Cardiac muscle cell (in vitro differentiated cells and primary cell): ENCODE measurements around the gene FXR1. TPM values are rescaled to one million over a fixed set of nuclear protein-coding genes. Genes with fewer than 3 reads are reported as not detected.

Source experiments
- DNase-seq, 2 donors: peaks; one replicate each; pipeline versions ENCODE4 v3.0.0 to v3.0.0-alpha.2; 2010 to 2017; ENCODE audit warnings: low read depth in 1 of 2, low spot score in 1 of 2
- H3K27ac ChIP-seq: fragments of 200-600 bp; sonication (generic); 2 replicates; pipeline ENCODE4 v1.5.1; 2016
- H3K27me3 ChIP-seq: fragments of 200-600 bp; sonication (generic); 2 replicates; pipeline ENCODE4 v1.6.0; 2016; ENCODE audit warnings: control low read depth
- H3K36me3 ChIP-seq: fragments of 200-600 bp; sonication (generic); 2 replicates; pipeline ENCODE4 v1.5.1; 2016; ENCODE audit warnings: control low read depth
- H3K4me1 ChIP-seq: fragments of 200-600 bp; sonication (generic); 2 replicates; pipeline ENCODE4 v1.8.1; 2017; ENCODE audit warnings: low read depth, mild to moderate bottlenecking, mixed run types
- H3K4me3 ChIP-seq: fragments of 200-600 bp; sonication (generic); 2 replicates; pipeline ENCODE4 v1.5.1; 2016; ENCODE audit warnings: mild to moderate bottlenecking
- H3K9me3 ChIP-seq: fragments of 200-600 bp; sonication (generic); 2 replicates; pipeline ENCODE4 v1.5.1; 2017; ENCODE audit warnings: low read depth, mild to moderate bottlenecking, control low read depth
- CTCF ChIP-seq: IDR thresholded peaks from 2 replicates; pipeline ENCODE4 v1.5.1; 2012; ENCODE audit warnings: low read depth, mild to moderate bottlenecking, low read length
- polyA plus RNA-seq: library from polyadenylated mRNA; unstranded; fragments of >200 nt; fragmentation: Nextera tagmentation; extraction: Ambion mirVana; gene quantifications from 2 replicates; pipeline ENCODE4 v1.2.1, GENCODE V29; 2016
- total RNA-seq: library from RNA; depleted of rRNA; stranded (reverse); fragments of >200 nt; gene quantifications from 2 replicates; pipeline ENCODE4 v1.2.3, GENCODE V29; 2016

Gene FXR1
- total and polyA plus RNA-seq, 2 experiments from 2014 or later = 63.3 to 331 TPM

- Histone ChIP-seq H3K27me3 (no peaks in the 10 kb centered on the region), H3K36me3 (no peaks in the 10 kb centered on the region)
- no peak for DNase-seq
Measured at GRCh38 chr3:181017690-181018089, 105.2 kb downstream of the FXR1 start.

GRCh38 chr3:181025204-181025603 lies 112.7 kb downstream of the FXR1 start:
- no peaks in the 10 kb centered on the region for H3K4me1 ChIP-seq
- no peaks in the 10 kb centered on the region for H3K36me3 ChIP-seq
- no peak overlapping the region for H3K27ac ChIP-seq
- no peaks in the 10 kb centered on the region for H3K9me3 ChIP-seq
- no peak for DNase-seq
- no peaks in the 10 kb centered on the region for H3K27me3 ChIP-seq
- no peak overlapping the region for H3K4me3 ChIP-seq
- no peak for TF ChIP-seq CTCF

More at GRCh38 chr3:181017690-181018089, 105.2 kb downstream of the FXR1 start:
- H3K4me3 ChIP-seq = no peak overlapping the region
- no peak for TF ChIP-seq CTCF
- H3K9me3 ChIP-seq = no peaks in the 10 kb centered on the region
- no peaks in the 10 kb centered on the region for H3K4me1 ChIP-seq
- no peak overlapping the region for H3K27ac ChIP-seq

GRCh38 chr3:181030948-181031347 lies 118.5 kb downstream of the FXR1 start:
- H3K27ac ChIP-seq = no peak overlapping the region
- no peak for DNase-seq
- H3K9me3 ChIP-seq = no peaks in the 10 kb centered on the region
- H3K27me3 ChIP-seq = no peaks in the 10 kb centered on the region
- no peak for TF ChIP-seq CTCF
- no peak overlapping the region for H3K4me3 ChIP-seq
- no peaks in the 10 kb centered on the region for H3K36me3 ChIP-seq
- H3K4me1 ChIP-seq = no peaks in the 10 kb centered on the region

Other genes starting within 250 kb of the FXR1 start
- gene CCDC39, start 233.2 kb upstream of the FXR1 start, total RNA-seq = not detected in 2 replicates
- gene CCDC39, start 233.2 kb upstream of the FXR1 start, polyA plus RNA-seq = 0.62 TPM in 1 of 2 replicates, not detected in the other
- gene DNAJC19, start 77.1 kb downstream of the FXR1 start, total RNA-seq = 48.4 and 48.8 TPM in 2 replicates
- gene DNAJC19, start 77.1 kb downstream of the FXR1 start, polyA plus RNA-seq = 115 and 130 TPM in 2 replicates